Activated naive CD4-positive, alpha-beta T cell treated with anti-CD3 and anti-CD28 coated beads, Interleukin-2, amount 10 ng/mL, durations not matched to agents 7 days and 5 days (primary cell): Measurements from ENCODE around the gene GNG14.

Experiments
- CTCF ChIA-PET: fragments of 350-600 bp; sonication (Branson Sonifier 250); formaldehyde crosslinking; loops from one replicate; lab custom pipeline; 2021; ENCODE audit warnings: antibody characterized with exemption; lab: Charles Lee
- DNase-seq: peaks from one replicate; pipeline ENCODE4 v3.0.0-alpha.2; 2020
- H3K27ac Mint-ChIP-seq: one replicate; pipeline ENCODE4 v1.8.0; 2021; ENCODE audit warnings: mild to moderate bottlenecking, moderate library complexity, mixed read lengths
- H3K27me3 Mint-ChIP-seq: one replicate; pipeline ENCODE4 v1.8.0; 2021; ENCODE audit warnings: mild to moderate bottlenecking, mixed read lengths
- H3K36me3 Mint-ChIP-seq: one replicate; pipeline ENCODE4 v1.8.0; 2021; ENCODE audit warnings: mixed read lengths
- H3K4me1 Mint-ChIP-seq: one replicate; pipeline ENCODE4 v1.8.0; 2021; ENCODE audit warnings: mixed read lengths
- H3K4me3 Mint-ChIP-seq: one replicate; pipeline ENCODE4 v1.8.0; 2021; ENCODE audit warnings: mild to moderate bottlenecking, moderate library complexity, mixed read lengths
- H3K9me3 Mint-ChIP-seq: one replicate; pipeline ENCODE4 v1.8.0; 2021; ENCODE audit warnings: mixed read lengths

The GNG14 gene

DNA sequence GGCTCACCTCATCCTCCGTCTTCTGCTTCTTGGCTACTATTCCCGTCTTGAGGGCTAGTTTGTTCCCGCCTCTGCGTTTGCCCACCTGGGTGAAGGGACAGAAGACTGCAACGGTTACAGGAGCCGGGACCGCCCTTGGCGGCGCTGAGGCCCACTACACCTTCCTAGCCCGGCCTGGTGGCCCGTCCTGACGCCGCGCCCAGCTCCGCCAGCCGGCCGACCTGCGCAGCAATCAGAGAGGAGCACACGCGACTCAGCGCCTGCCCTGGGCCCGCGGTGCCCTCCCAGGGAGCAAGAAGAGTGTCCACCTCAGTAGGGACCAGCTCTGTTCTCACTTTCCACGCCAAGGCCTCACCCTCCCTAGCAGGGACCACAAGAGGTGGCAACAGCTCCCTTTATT is 43.5 kb downstream of the GNG14 start:
- Mint-ChIP-seq H3K36me3 (peaks cover 50% of the 10 kb centered on the region), H3K27ac (no peak overlapping the region), H3K9me3 (no peaks in the 10 kb centered on the region), H3K4me3 (no peak overlapping the region), H3K4me1 (peaks cover 39% of the 10 kb centered on the region), H3K27me3 (no peaks in the 10 kb centered on the region)
- CTCF ChIA-PET, result interaction anchor here (1.0 to 5.5 kb wide), 3 partner anchors 16 to 29 kb away, joined by 3 to 27 read pairs (median 7); no protein-coding TSS in a partner anchor
- no peak for DNase-seq

DNA sequence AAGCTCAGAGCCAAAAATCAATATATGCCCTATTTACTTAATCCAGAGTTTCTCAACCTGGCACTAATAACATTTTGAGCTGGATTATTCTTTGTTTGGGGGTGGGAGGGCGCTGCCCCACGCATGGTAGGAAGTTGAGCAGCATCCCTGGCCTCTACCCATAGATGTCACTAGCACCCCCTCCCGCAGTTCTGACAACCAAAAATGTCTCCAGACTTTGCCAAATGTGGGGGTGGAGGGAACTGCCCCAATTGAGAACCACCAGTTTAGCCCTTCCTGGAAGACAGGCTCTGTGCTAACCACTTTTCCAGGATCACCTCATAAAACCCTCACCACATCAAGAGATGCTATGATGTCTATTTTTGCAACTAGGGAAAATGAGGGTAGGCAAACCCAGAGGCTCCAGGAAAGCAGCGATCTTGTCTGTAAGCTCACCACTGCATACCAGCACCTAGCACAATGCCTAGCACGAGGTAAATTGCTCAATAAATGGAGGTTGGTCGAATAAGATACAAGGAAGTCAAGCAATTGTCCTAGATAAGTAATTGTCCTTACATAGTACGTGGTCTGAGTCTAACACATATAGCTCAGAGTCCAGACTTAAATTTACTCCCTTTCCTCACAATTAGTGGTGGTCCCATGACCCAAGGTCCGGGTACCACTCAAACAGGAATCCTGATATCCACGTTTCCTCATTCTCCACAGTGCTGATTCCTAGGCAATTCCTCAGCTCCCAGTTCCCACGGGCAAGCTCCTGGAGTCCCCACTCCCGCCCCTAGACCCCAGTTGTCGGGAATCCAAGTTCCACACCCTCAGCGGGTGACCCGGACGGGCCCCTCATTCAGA is 45.8 kb downstream of the GNG14 start:
- Mint-ChIP-seq H3K4me1 (peaks cover 56% of the 10 kb centered on the region), H3K9me3 (no peaks in the 10 kb centered on the region), H3K27ac (peak overlapping the region; percentile 96), H3K27me3 (no peaks in the 10 kb centered on the region), H3K36me3 (peaks cover 40% of the 10 kb centered on the region), H3K4me3 (peak overlapping the region; percentile 85)
- CTCF ChIA-PET, result interaction anchor here (0.6 to 5.5 kb wide), 13 partner anchors 12 to 124 kb away, joined by 3 to 48 read pairs (median 4); partner anchors contain the start of genes JUNB and TNPO2
- peak; percentile 73 for DNase-seq

DNA sequence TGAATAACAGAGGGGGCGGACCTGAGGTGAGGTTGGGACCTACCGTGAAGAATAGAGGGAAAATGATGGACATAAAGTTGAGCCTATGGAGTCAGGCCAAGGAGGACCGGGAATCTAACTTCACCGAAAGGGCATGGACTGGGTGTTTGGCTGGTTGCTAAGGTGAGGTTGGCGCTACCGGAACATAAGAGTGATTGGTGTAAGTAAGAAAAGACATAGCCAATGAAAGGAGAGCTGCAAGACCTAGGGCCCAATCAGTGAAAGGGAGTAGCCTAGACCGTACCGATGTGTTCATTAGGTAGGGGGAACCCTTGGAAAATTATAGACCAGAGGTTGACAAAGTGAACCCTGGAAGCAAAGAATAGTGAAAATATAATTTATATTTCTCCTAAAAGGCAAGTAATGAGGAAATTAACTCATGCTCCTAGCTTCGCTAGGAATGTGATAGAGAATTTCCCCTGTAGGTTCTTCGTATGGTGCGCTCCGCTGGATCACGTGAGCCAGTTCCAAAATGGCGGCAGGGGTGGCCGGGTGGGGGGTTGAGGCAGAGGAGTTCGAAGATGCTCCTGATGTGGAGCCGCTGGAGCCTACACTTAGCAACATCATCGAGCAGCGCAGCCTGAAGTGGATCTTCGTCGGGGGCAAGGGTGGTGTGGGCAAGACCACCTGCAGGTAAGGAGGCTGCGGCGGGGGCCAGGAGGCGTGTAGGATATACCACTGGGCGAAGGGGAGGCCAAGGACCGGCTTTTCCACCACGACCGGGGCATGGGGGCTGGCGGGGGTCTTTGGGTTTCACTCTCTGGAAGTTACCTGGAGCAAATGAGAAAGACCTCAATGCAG is 49.4 kb downstream of the GNG14 start, which contains the start of gene GET3:
GET3 (plus strand) TSS at position 503 of the 840 bp plus-strand sequence; CDS start at position 512, 9 bp downstream.
- peak within 1 kb of the TSS; percentile 100 for H3K4me3 Mint-ChIP-seq
- H3K36me3 Mint-ChIP-seq, result peaks cover 29% of the 10 kb centered on the region

GRCh38 chr19:12737835-12738351 is 50.1 kb downstream of the GNG14 start:
- peak overlapping the region; percentile 92 for H3K27ac Mint-ChIP-seq
- H3K4me3 Mint-ChIP-seq, result peak overlapping the region; percentile 100
- CTCF ChIA-PET, result interaction anchor here (0.9 to 2.7 kb wide), 2 partner anchors 19 to 39 kb away, joined by 3 to 23 read pairs; no protein-coding TSS in a partner anchor
- H3K9me3 Mint-ChIP-seq, result no peaks in the 10 kb centered on the region
- peaks cover 29% of the 10 kb centered on the region for H3K36me3 Mint-ChIP-seq
- no peaks in the 10 kb centered on the region for H3K27me3 Mint-ChIP-seq
- peaks cover 40% of the 10 kb centered on the region for H3K4me1 Mint-ChIP-seq
- no peak for DNase-seq

More for the DNA sequence above, 49.4 kb downstream of the GNG14 start, which contains the start of gene GET3:
- Mint-ChIP-seq H3K27ac (peak within 1 kb of the TSS; percentile 92), H3K4me1 (peaks cover 45% of the 10 kb centered on the region), H3K9me3 (no peaks in the 10 kb centered on the region), H3K27me3 (no peaks in the 10 kb centered on the region)
- CTCF ChIA-PET, result interaction anchor here (0.5 to 2.7 kb wide), 5 partner anchors 9 to 40 kb away, joined by 3 to 23 read pairs (median 3); no protein-coding TSS in a partner anchor
- peak; percentile 88 for DNase-seq
